Stimulated activated CD4-positive, alpha-beta T cell treated with anti-CD3 and anti-CD28 coated beads, TNF-alpha, amount 100 ng/mL, for 24 hours (primary cell): ENCODE results near the gene MEST.
"Not testable (repeated sequence)": the region's sequence is repeated elsewhere in the genome, so short reads cannot be mapped to it uniquely, and the experiment has no call there.

Experiments
- DNase-seq, 3 experiments: peaks; one replicate each; pipeline ENCODE4 v3.0.0-alpha.2; 2020; ENCODE audit warnings: low read depth in 3 of 3

Gene MEST, protein sequence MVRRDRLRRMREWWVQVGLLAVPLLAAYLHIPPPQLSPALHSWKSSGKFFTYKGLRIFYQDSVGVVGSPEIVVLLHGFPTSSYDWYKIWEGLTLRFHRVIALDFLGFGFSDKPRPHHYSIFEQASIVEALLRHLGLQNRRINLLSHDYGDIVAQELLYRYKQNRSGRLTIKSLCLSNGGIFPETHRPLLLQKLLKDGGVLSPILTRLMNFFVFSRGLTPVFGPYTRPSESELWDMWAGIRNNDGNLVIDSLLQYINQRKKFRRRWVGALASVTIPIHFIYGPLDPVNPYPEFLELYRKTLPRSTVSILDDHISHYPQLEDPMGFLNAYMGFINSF

GRCh38 chr7:130491841-130492522 lies at the start of gene MEST:
Gene MEST (plus strand): TSS chr7:130492085. CDS start chr7:130492314, 229 bp downstream.
- DNase-seq: no peak

GRCh38 chr7:130442601-130443000 lies 49.3 kb upstream of the MEST start:
- DNase-seq: no peak

GRCh38 chr7:130444234-130444633 lies 47.7 kb upstream of the MEST start:
- no peak for DNase-seq

DNA sequence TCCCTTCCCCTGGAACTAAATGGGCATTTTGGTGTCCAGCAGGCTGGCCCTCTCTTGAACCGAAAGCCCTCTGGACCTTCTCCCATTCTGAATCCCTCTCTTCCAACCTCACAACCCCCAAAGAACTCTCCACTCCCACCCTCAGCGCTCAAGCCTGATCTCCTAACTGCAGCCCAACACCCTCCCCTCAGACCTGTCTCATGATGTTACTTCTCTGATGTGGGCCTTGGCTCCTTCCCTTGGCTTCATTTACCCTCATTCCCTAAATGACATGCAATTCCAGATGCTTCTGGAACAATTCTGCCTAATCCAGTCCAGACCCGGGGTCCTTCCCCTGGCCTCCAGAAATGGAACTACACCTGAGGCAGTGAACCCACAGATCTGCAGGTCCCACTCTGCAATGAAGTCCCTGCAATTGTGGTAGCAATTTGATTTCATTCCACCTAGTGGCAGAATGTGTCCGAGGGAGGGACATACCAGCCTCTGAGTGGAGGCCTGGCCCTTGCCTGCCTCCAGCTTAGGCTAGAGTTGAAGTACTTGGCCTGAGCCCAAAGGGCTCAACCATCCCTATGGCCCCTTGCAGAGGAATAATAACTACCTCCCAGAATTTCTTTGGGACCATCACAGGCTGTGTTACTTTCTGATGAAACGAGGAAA lies 47.0 kb upstream of the MEST start:
- no peak for DNase-seq

- DNase-seq: no peak
Measured at GRCh38 chr7:130446259-130446658, 45.6 kb upstream of the MEST start.

DNA sequence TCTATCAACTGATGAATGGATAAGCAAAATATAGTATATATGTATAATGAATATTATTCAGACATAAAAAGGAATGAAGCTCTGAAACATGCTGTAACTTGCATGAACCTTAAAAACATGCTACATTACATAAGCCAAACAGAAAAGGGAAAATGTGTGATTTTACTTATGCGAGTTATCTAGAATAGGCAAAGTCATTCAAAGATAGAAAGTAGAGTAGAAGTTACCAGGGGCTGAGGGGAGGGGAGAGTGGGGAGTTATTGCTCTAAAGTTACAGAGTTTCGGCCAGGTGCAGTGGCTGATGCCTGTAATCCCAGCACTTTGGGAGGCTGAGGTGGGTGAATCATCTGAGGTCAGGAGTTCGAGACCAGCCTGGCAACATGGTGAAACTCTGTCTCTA lies 40.5 kb upstream of the MEST start:
- not testable (repeated sequence) for DNase-seq

DNA sequence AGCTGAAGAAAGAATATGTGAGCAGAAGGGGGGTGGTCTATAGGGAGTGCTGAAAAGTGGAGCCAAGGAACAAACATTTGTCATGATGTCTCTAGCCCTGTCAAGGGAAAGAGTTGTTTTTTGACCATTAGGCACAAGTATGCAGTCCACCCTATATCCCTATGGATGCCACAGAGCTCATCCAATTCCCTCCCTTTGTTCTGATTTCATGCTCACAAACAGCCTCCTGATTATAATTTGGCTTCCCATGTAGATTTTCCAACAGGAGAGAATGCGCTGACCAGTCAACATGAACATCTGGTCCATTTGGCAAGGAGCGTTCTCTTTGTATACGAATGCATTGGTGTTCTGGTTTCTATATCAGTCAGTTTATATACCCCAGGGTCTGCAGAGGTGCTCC lies 38.9 kb upstream of the MEST start:
- no peak for DNase-seq

DNA sequence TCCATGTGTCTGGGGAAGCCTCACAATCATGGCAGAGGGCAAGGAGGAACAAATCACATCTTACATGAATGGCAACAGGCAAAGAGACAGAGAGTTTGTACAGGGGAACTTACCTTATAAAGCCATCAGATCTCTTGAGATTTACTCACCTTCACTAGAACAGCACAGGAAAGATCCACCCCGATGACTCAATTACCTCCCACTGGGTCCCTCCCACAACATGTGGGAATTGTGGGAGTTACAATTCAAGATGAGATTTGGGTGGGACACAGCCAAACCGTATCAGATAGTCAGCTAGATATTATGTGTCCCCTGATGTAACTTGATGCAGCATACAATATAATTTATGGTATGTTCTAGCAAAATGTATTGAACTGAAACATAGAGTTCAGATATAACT lies 36.9 kb upstream of the MEST start:
- DNase-seq: no peak

- no peak for DNase-seq
Measured at GRCh38 chr7:130458257-130458656, 33.6 kb upstream of the MEST start.

DNA sequence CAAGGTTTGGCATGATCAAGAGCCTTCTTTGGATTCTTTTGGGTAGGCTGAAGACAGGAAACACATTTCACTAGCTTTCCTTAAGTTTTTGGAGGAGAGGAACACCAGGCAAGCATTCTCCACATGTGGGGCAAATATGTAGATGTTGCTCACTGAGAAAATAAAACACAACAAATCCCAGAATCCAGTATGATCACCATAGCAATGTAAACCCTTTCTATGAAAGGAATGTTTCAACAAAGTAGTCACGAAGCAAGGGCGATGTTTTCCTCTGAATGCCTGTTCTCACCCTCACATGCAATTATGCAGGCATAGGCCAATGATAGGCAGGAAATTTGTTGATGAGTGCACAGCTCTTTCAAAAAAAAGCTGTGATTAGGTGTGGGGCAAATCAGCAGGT lies 30.6 kb upstream of the MEST start:
- no peak for DNase-seq

- DNase-seq: no peak
Measured at GRCh38 chr7:130463553-130464434, 28.1 kb upstream of the MEST start.

GRCh38 chr7:130468612-130469011 lies 23.3 kb upstream of the MEST start:
- no peak for DNase-seq

GRCh38 chr7:130471974-130472373 lies 19.9 kb upstream of the MEST start:
- no peak for DNase-seq

- no peak for DNase-seq
Measured at GRCh38 chr7:130473289-130473688, 18.6 kb upstream of the MEST start.

- DNase-seq: no peak
Measured at GRCh38 chr7:130473876-130474275, 18.0 kb upstream of the MEST start.

- DNase-seq: no peak
Measured at GRCh38 chr7:130475776-130476175, 16.1 kb upstream of the MEST start.

DNA sequence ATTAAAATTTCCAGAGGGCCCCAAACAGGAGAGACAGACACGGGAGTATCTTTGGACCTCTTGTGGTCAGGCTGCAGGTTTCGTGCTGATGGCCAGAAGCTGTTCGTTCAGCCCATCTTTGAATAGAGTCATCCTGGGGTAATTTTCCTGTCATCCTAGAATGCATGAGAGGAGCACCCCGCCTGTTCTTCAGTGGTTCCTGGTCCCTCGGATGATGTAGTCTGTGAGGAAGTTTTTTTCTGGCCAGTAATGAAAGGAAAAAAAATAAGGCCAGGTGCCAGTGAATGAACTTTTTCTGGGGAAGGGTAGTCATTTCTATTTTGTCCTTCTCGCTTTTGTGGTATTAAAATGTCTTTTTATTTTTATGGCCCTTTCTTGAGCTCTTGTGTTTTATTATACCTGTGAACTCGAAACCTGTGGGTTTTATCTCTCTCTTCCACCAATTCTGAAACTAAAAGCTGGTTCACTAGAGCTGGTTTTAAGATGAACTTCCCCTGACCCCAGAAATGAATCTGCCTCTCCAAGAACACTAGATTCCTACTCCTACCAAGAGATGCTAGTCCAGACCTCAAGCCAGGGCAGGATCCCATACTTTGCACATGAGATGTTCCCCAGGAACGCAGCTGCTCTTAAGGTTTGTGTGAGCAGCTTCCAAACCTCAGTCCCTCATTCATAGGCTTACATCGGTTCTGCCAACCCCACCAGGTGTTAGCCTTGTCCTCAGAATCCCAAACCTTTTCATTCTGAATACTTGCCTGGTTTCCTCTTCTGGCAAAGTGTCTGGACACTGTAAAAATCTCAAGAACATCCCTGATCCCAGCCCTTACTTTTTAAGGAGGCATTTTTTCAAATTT lies 15.4 kb upstream of the MEST start:
- DNase-seq: no peak

DNA sequence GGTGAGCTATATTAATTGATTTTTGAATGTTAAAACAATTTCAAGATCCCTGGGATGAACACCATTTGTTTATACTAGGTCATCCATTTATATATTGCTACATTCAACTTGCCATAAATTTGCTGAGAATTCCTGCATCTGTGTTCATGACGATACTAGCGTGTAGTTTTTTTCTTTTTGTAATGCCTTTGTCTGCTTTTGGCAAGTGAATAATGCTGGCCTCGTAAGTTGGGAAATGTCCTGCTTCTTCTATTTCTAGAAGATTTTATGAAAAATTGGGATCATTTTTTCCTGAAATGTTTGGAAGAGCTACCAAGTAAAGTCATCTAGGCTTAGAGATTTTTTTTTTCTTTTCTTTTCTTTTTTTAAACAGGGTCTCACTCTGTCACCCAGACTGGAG lies 12.9 kb upstream of the MEST start:
- no peak for DNase-seq

DNA sequence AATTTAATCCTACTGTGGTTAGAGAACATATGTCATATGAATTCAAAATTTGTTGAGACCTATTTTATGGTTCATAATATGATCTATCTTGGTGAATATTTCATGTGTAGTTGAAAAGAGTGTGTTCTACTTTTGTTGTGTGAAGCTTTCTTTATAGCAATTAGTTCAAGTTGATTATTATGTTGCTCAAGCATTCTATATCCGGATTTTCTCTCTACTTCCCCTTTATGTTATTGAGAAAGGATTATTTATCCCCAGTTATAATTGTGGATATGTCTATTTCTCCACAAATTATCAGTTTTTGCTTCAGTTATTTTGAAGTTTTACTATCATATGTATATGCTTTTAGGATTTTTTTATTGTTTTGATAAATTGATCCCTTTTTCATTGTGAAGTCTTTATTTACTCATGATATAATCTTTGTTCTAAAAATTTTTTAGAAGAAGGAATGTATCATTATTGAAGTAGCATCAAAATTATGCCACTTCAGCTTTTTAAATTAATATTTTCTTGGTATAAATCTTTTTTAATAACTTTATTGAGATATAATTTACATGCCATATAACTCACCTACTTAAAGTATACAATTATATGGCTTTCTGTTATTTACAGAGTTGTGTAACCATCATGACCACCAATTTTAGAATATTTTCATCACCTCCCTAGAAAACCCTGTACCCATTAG lies 12.0 kb upstream of the MEST start:
- no peak for DNase-seq

DNA sequence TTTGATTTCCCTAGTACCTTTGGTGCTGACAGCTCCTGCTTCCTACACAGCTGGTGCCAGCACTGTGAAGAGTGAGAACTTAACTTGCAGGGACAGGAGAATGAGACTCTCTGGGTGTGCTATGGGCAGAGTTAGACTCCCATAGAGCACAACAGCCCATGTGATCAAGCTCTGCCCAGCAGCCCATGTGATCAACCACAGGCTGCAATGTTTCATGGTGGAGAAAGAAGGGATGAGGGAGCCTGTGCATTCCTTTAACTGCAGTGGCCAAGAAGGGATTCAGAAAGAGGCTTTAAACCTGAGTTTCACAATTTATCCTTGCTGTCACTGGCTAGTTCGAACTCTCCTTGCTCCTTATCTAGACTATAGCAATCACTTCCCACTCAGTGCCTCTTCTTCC lies 10.0 kb upstream of the MEST start:
- DNase-seq: no peak
